Fibroblast of pulmonary artery (primary cell): ENCODE results near the gene FITM1.

Experiments
- DNase-seq: peaks from one replicate; pipeline ENCODE4 v3.0.0-alpha.2; 2010; ENCODE audit warnings: low read depth
- H3K4me3 ChIP-seq: replicated peaks from 2 replicates; pipeline ENCODE4 v1.5.1; 2011; ENCODE audit warnings: low read depth, mild to moderate bottlenecking, control low read depth, low read length, moderate library complexity
- CTCF ChIP-seq: IDR thresholded peaks from 2 replicates; pipeline ENCODE4 v1.5.1; 2011; ENCODE audit warnings: mild to moderate bottlenecking, control low read depth, low read length, inconsistent platforms; ENCODE audit errors: missing control alignments

The FITM1 gene

GRCh38 chr14:24141097-24141880 is 10.8 kb downstream of the FITM1 start, which contains the start of gene EMC9:
EMC9 (minus strand) TSS chr14:24141591; CDS start chr14:24141304, 287 bp downstream.
- peak; percentile 99 for DNase-seq
- peak; percentile 36 for TF ChIP-seq CTCF
- H3K4me3 ChIP-seq = peak within 1 kb of the TSS; percentile 84

GRCh38 chr14:24143511-24143910 is 13.1 kb downstream of the FITM1 start:
- no peak overlapping the region for H3K4me3 ChIP-seq
- TF ChIP-seq CTCF = no peak
- no peak for DNase-seq

- DNase-seq = no peak
- no peak for TF ChIP-seq CTCF
- no peak overlapping the region for H3K4me3 ChIP-seq
Measured at GRCh38 chr14:24144451-24144850, 14.0 kb downstream of the FITM1 start.

DNA sequence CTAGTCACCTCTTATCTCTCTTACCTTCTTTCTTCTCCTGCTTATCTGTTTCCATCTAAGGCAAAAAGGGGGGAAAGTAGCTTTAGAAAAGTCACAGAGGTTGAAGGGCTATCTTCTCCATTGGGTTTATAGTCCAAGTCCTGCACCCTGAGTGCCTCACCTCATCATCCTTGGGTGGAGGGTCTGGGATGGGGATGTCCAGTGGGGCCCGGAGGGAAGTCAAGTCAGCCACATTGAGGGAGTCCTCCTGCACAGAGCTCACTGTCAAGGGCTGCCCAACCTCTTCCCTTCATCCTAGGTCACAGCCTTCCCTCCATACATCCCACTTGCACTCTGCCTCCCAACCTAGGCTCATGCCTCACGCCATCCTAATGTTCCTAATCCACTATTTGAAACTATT is 14.8 kb downstream of the FITM1 start:
- H3K4me3 ChIP-seq = peak overlapping the region; percentile 7
- DNase-seq = no peak

DNA sequence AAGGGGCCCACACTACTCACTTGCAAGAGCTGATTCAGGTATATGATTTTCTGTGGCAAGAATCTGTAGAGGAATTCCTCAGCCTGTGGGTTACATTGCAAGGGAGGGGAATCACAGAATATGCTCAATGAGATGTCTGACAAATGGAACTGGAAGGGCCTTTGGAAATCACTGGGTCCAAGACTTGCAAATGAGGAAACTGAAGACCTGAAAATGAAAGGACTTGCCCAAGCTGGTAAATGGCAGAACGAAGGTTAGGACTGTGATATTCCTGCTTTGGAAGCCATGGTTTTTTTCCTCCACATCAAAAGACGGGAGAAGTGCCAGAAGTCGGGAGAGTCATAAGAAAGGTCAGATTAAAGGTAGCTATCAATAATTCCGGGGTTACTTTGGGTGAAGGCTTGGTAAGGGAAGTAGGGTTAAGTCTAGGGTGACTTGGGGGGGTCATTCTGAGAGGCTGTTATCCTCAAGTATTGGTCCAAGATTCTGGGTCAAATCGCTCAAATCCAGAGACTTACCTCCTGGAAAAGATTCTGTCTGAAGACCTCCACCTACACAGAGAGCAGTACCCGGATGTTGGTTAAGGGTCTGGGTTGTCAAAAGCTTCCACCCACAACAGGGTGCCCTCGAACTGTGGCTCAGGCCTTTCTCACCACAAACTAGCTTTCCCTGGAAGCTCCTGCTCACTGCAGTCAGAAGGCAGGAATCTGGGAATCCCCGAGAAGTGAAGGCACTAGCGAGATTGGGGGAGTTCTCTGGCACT is 15.4 kb downstream of the FITM1 start:
- DNase-seq = no peak
- no peak for TF ChIP-seq CTCF
- H3K4me3 ChIP-seq = peak overlapping the region; percentile 90

More for the DNA sequence above, 14.8 kb downstream of the FITM1 start:
- TF ChIP-seq CTCF = no peak

DNA sequence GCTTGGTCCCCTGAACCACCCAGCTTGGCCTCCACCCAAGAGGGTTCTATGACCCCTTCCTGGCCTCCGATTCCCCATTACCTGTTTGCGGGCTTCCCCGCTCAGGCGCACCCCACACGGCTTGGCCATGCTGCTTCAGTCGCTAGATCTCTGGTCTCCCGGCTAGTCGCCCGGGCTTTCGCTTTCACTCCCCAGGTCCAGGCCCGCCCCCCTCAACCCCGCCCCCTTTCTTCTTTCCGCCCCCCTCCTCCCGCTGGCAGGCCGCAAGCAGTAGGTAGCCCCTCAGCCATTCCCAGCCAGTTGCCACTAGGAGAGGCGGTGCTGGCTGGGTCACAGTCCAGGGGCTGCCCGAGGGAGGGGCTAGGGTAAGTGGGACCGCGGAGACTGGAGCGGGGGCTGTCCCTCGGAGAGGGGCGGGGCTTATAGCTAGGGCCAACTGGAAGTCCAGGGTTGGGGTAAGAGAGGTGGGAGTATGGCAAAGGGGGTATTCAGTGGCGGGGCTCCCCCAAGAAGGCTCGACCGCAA is 16.1 kb downstream of the FITM1 start, which contains the start of gene PSME2:
Gene PSME2 (minus strand): TSS at position 158 of the 525 bp plus-strand sequence. CDS start 29 bp downstream, at position 129.
- no peak for TF ChIP-seq CTCF
- peak; percentile 98 for DNase-seq
- peak within 1 kb of the TSS; percentile 90 for H3K4me3 ChIP-seq
